IMR-90 (cell line): ENCODE data around the gene XYLB.

Source experiments
- CTCF ChIP-seq: conservative IDR thresholded peaks from 2 replicates; pipeline ENCODE4 v1.5.1; 2012; ENCODE audit warnings: mild to moderate bottlenecking, low read depth, low read length, improper control_type of control experiment
- ELK1 ChIP-seq: fragments of 150-350 bp; IDR thresholded peaks from 2 replicates; pipeline ENCODE4 v1.6.1; 2016; ENCODE audit warnings: low read depth, mild to moderate bottlenecking, low read length, moderate library complexity, borderline replicate concordance
- MXI1 ChIP-seq: IDR thresholded peaks from 2 replicates; pipeline ENCODE4 v1.6.1; 2012; ENCODE audit warnings: low read depth, mild to moderate bottlenecking, low read length, moderate library complexity, borderline replicate concordance
- RCOR1 ChIP-seq: IDR thresholded peaks from 2 replicates; pipeline ENCODE4 v1.6.1; 2012; ENCODE audit warnings: mild to moderate bottlenecking, low read length, improper control_type of control experiment; ENCODE audit not compliant: insufficient replicate concordance

GRCh38 chr3:38327335-38328009, 19.1 kb upstream of the XYLB start:
- TF ChIP-seq RCOR1 (no peak), CTCF (no peak), MXI1 (no peak), ELK1 (no peak)
